CD14-positive monocyte (primary cell): ENCODE measurements around the gene ACKR1. TPM values are rescaled to one million over a fixed set of nuclear protein-coding genes. Genes with fewer than 3 reads are reported as not detected.
A peak's percentile ranks its signal among the peaks of the same experiment; 100 is the strongest.

Experiments
- DNase-seq, 3 donors: peaks; one replicate each; pipeline ENCODE4 v3.0.0-alpha.2; 2011 to 2022
- H2AFZ ChIP-seq: 2 replicates; pipeline ENCODE4 v1.6.0; 2012; ENCODE audit warnings: mild to moderate bottlenecking, low read depth, low read length, inconsistent platforms; ENCODE audit not compliant: insufficient read depth, poor library complexity, severe bottlenecking
- H3K27ac ChIP-seq, 2 donors: 1 replicate in 1 of 2; 2 replicates in 1 of 2; pipeline ENCODE4 v1.5.1; 2012 to 2013; ENCODE audit warnings: low read length in 2 of 2, control low read depth in 1 of 2, inconsistent platforms in 1 of 2, low read depth in 1 of 2, mild to moderate bottlenecking in 1 of 2
- H3K27me3 ChIP-seq, 2 donors: one replicate each; pipeline versions ENCODE4 v1.6.0 to v1.6.1; 2011 to 2013; ENCODE audit warnings: low read length in 2 of 2; ENCODE audit not compliant: control insufficient read depth in 2 of 2, insufficient read depth in 2 of 2
- H3K36me3 ChIP-seq, 2 donors: replicated peaks in 1 of 2; 1 replicate in 1 of 2; 2 replicates in 1 of 2; pipeline versions ENCODE4 v1.5.1 to v1.6.1; 2012 to 2013; ENCODE audit warnings: low read length in 2 of 2, control low read depth in 1 of 2, inconsistent platforms in 1 of 2, mild to moderate bottlenecking in 1 of 2; ENCODE audit not compliant: insufficient read depth in 2 of 2, control insufficient read depth in 1 of 2
- H3K4me1 ChIP-seq, 2 donors: 1 replicate in 1 of 2; 2 replicates in 1 of 2; pipeline versions ENCODE4 v1.5.1 to v1.6.1; 2012 to 2013; ENCODE audit warnings: low read length in 2 of 2, control low read depth in 1 of 2, inconsistent platforms in 1 of 2, mild to moderate bottlenecking in 1 of 2, moderate library complexity in 1 of 2; ENCODE audit not compliant: insufficient read depth in 2 of 2, control insufficient read depth in 1 of 2
- H3K4me2 ChIP-seq: replicated peaks from 2 replicates; pipeline ENCODE3; 2012; ENCODE audit warnings: low read length, moderate library complexity, mild to moderate bottlenecking; ENCODE audit not compliant: poor library complexity, severe bottlenecking; ENCODE audit errors: extremely low read depth
- H3K4me3 ChIP-seq, 3 experiments: fragments of 200-600 bp in 1 of 3; sonication (generic) in 1 of 3; replicated peaks in 1 of 3; 1 replicate in 2 of 3; 2 replicates in 1 of 3; pipeline ENCODE4 v1.5.1; 2011 to 2013; ENCODE audit warnings: low read length in 3 of 3, mild to moderate bottlenecking in 3 of 3, control low read depth in 2 of 3, low read depth in 2 of 3, inconsistent platforms in 1 of 3, moderate library complexity in 1 of 3
- H3K79me2 ChIP-seq: 2 replicates; pipeline ENCODE4 v1.6.0; 2012; ENCODE audit warnings: mild to moderate bottlenecking, control low read depth, inconsistent platforms, low read length, moderate library complexity; ENCODE audit not compliant: insufficient read depth
- H3K9ac ChIP-seq: 2 replicates; pipeline ENCODE4 v1.6.0; 2017; ENCODE audit warnings: low read length, mild to moderate bottlenecking; ENCODE audit not compliant: insufficient read depth, poor library complexity, severe bottlenecking
- H3K9me3 ChIP-seq, 2 donors: replicated peaks in 1 of 2; 1 replicate in 1 of 2; 2 replicates in 1 of 2; pipeline versions ENCODE4 v1.5.1 to v1.6.1; 2012 to 2013; ENCODE audit warnings: low read length in 2 of 2, control low read depth in 1 of 2; ENCODE audit not compliant: control insufficient read depth in 1 of 2, insufficient read depth in 1 of 2
- H4K20me1 ChIP-seq: 2 replicates; pipeline ENCODE4 v1.6.0; 2012; ENCODE audit warnings: mild to moderate bottlenecking, low read length, control low read depth, moderate library complexity; ENCODE audit not compliant: insufficient read depth
- H3K27ac Mint-ChIP-seq, 7 donors: one replicate each; pipeline ENCODE4 v1.8.0; 2020; ENCODE audit warnings: mild to moderate bottlenecking in 7 of 7, mixed read lengths in 7 of 7, moderate library complexity in 6 of 7, inconsistent platforms in 2 of 7
- H3K27me3 Mint-ChIP-seq, 3 donors: one replicate each; pipeline ENCODE4 v1.8.0; 2021 to 2022; ENCODE audit warnings: low read depth in 3 of 3, mild to moderate bottlenecking in 3 of 3, mixed read lengths in 3 of 3, moderate library complexity in 3 of 3, inconsistent platforms in 1 of 3
- H3K36me3 Mint-ChIP-seq, 2 donors: one replicate each; pipeline ENCODE4 v1.8.0; 2020; ENCODE audit warnings: mixed read lengths in 2 of 2, inconsistent platforms in 1 of 2, mild to moderate bottlenecking in 1 of 2
- H3K4me1 Mint-ChIP-seq: one replicate; pipeline ENCODE4 v1.8.0; 2020; ENCODE audit warnings: mild to moderate bottlenecking, mixed read lengths
- H3K4me3 Mint-ChIP-seq, 2 donors: one replicate each; pipeline ENCODE4 v1.8.0; 2020; ENCODE audit warnings: mild to moderate bottlenecking in 2 of 2, mixed read lengths in 2 of 2, moderate library complexity in 1 of 2
- H3K9me3 Mint-ChIP-seq, 7 donors: one replicate each; pipeline ENCODE4 v1.8.0; 2020 to 2022; ENCODE audit warnings: mixed read lengths in 7 of 7, mild to moderate bottlenecking in 6 of 7, moderate library complexity in 6 of 7, inconsistent platforms in 2 of 7
- WGBS: methylation state at CpG from one replicate; pipeline ENCODE4 v1.1.5; 2013; ENCODE audit warnings: missing lambda C conversion rate; ENCODE audit not compliant: insufficient coverage; 5-methylcytosine and 5-hydroxymethylcytosine counted together
- intact Hi-C, 2 donors: fragments of 100-400 bp; cut with micrococcal nuclease; formaldehyde crosslinking; loops; one replicate each; pipeline versions ENCODE4 v1.15.0 to v1.15.1; 2023
- polyA plus RNA-seq, 3 donors: library from polyadenylated mRNA; depleted of rRNA in 1 of 3; unstranded in 2 of 3; stranded (reverse) in 1 of 3; fragments of 300-500 nt in 2 of 3; fragments of >200 nt in 1 of 3; fragmentation: Illumina TruSeq in 2 of 3; gene quantifications; 1 replicate in 2 of 3; 2 replicates in 1 of 3; pipeline ENCODE4 v1.2.3, GENCODE V29; 2012 to 2021
- TF ChIP-seq, protein P1 (sequence below): fragments of 200-600 bp; IDR thresholded peaks from one replicate; pipeline ENCODE4 v1.8.0; 2022; ENCODE audit warnings: antibody characterized with exemption, mild to moderate bottlenecking

The ACKR1 gene
- polyA plus RNA-seq, 3 donors, result 0.14 TPM; not detected in 2

DNA sequence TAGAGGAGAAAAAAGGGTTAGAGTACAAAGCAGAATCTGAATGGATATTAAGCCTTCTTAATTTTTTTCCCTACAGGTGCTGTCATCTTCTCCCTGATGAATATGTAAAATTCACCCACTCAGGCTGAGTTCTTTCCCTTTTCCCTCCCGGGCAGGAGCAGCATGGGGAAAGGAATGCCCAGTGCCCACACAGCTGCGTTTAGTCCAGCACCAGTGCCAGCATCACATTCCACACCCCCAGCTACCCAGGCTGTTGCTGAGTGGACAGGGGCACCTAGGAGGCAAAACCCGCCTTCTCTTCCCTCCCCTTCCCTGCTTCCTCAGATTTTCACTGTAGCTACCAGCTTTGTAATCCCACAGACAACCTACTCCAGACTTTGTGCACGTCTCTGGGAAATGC lies 36.6 kb upstream of the ACKR1 start:
- H2AFZ ChIP-seq, result no peak overlapping the region
- peaks cover 0 to 3% of the 10 kb centered on the region in 2 donors for H3K36me3 Mint-ChIP-seq
- intact Hi-C loops, result no loop called here
- H3K79me2 ChIP-seq, result no peaks in the 10 kb centered on the region
- no peak for DNase-seq
- no peak overlapping the region for H3K27ac ChIP-seq
- H3K9me3 ChIP-seq, result peaks cover 0 to 16% of the 10 kb centered on the region in 2 donors
- H3K27ac Mint-ChIP-seq, result no peak overlapping the region
- H3K9ac ChIP-seq, result no peak overlapping the region
- H3K4me1 Mint-ChIP-seq, result peaks cover 18% of the 10 kb centered on the region
- H3K27me3 Mint-ChIP-seq, result peaks cover 47 to 69% (median 61%) of the 10 kb centered on the region in 3 donors
- TF ChIP-seq, protein P1, sequence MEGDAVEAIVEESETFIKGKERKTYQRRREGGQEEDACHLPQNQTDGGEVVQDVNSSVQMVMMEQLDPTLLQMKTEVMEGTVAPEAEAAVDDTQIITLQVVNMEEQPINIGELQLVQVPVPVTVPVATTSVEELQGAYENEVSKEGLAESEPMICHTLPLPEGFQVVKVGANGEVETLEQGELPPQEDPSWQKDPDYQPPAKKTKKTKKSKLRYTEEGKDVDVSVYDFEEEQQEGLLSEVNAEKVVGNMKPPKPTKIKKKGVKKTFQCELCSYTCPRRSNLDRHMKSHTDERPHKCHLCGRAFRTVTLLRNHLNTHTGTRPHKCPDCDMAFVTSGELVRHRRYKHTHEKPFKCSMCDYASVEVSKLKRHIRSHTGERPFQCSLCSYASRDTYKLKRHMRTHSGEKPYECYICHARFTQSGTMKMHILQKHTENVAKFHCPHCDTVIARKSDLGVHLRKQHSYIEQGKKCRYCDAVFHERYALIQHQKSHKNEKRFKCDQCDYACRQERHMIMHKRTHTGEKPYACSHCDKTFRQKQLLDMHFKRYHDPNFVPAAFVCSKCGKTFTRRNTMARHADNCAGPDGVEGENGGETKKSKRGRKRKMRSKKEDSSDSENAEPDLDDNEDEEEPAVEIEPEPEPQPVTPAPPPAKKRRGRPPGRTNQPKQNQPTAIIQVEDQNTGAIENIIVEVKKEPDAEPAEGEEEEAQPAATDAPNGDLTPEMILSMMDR, result no peak
- H3K4me1 ChIP-seq, result peaks cover 14 to 17% of the 10 kb centered on the region in 2 donors
- H3K4me3 Mint-ChIP-seq, result peak overlapping the region in 1 of 2 donors; percentile 52
- H3K4me2 ChIP-seq, result no peak overlapping the region
- H3K4me3 ChIP-seq, result no peak overlapping the region
- H3K27me3 ChIP-seq, result peaks cover 64 to 69% of the 10 kb centered on the region in 2 donors
- WGBS, result 57% methylated on average over 3 of the region's 4 CpGs
- peaks cover 0 to 7% (median 3%) of the 10 kb centered on the region in 7 donors for H3K9me3 Mint-ChIP-seq
- H3K36me3 ChIP-seq, result no peaks in the 10 kb centered on the region
- H4K20me1 ChIP-seq, result no peaks in the 10 kb centered on the region

DNA sequence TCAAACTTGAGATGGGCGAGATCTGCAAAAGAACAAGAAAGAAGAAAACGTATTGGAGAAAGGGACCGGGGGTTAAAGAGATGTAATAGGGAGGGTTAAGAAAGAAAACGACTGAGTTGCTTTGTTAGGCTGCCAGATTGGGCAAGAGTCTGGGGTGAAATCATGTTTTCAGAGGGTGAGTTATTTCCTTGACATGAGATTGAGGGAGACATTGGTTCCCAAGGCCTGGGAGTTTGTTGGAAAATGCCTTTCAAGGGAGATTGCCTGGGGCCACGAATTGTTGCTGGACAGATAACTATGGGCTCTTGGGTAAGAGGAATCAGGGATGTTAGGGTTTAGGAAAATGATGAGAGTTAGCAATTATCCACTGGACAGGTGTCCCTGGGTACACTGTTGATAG lies 34.0 kb upstream of the ACKR1 start:
- peaks cover 17 to 22% of the 10 kb centered on the region in 2 donors for H3K4me1 ChIP-seq
- H3K9ac ChIP-seq, result no peak overlapping the region
- H3K27me3 Mint-ChIP-seq, result peaks cover 59 to 69% (median 64%) of the 10 kb centered on the region in 3 donors
- 68% methylated on average over 4 of the region's 5 CpGs for WGBS
- intact Hi-C loops, result no loop called here
- H3K27ac ChIP-seq, result no peak overlapping the region
- H3K36me3 ChIP-seq, result no peaks in the 10 kb centered on the region
- H3K36me3 Mint-ChIP-seq, result peaks cover 0 to 3% of the 10 kb centered on the region in 2 donors
- H3K79me2 ChIP-seq, result no peaks in the 10 kb centered on the region
- no peak overlapping the region for H2AFZ ChIP-seq
- no peak overlapping the region for H3K4me2 ChIP-seq
- H3K4me1 Mint-ChIP-seq, result peaks cover 27% of the 10 kb centered on the region
- H3K4me3 Mint-ChIP-seq, result peak overlapping the region in 1 of 2 donors; percentile 62
- no peak for DNase-seq
- peaks cover 0 to 7% (median 3%) of the 10 kb centered on the region in 7 donors for H3K9me3 Mint-ChIP-seq
- H4K20me1 ChIP-seq, result no peaks in the 10 kb centered on the region
- H3K9me3 ChIP-seq, result peaks cover 0 to 16% of the 10 kb centered on the region in 2 donors
- H3K4me3 ChIP-seq, result no peak overlapping the region
- H3K27ac Mint-ChIP-seq, result no peak overlapping the region
- H3K27me3 ChIP-seq, result peaks cover 70 to 71% of the 10 kb centered on the region in 2 donors
- TF ChIP-seq, protein P1, result no peak
